Caco-2 (cell line): ENCODE data around the gene MTF1. TPM values are rescaled to one million over a fixed set of nuclear protein-coding genes. Genes with fewer than 3 reads are reported as not detected.

Experiments
- BruUV-seq: library from RNA; stranded (reverse); fragments of 400-500 nt; replicated peaks from 2 replicates; lab custom pipeline; 2021; lab: Mats Ljungman, UMichigan
- CTCF ChIA-PET: fragments of 300-600 bp; sonication (Branson Sonifier 250); formaldehyde crosslinking; loops from one replicate; lab custom pipeline; 2022; ENCODE audit warnings: antibody characterized with exemption; lab: Charles Lee
- POLR2A ChIA-PET: fragments of 300-600 bp; sonication (Branson Sonifier 250); formaldehyde crosslinking; loops from one replicate; lab custom pipeline; 2022; ENCODE audit warnings: antibody characterized with exemption; lab: Charles Lee
- DNase-seq, 2 experiments: peaks; one replicate each; pipeline versions ENCODE4 v3.0.0 to v3.0.0-alpha.2; 2020 to 2022
- H3K27me3 ChIP-seq: replicated peaks from 2 replicates; pipeline ENCODE4 v1.6.0; 2011; ENCODE audit warnings: low read length; ENCODE audit not compliant: control insufficient read depth, insufficient read depth
- H3K36me3 ChIP-seq: 2 replicates; pipeline ENCODE4 v1.5.1; 2011; ENCODE audit warnings: low read length; ENCODE audit not compliant: control insufficient read depth, insufficient read depth
- H3K4me1 ChIP-seq: fragments of 250-450 bp; sonication (Bioruptor Pico); 2 replicates; pipeline ENCODE4 v1.5.1; 2020; ENCODE audit warnings: mild to moderate bottlenecking
- H3K4me3 ChIP-seq: 2 replicates; pipeline ENCODE4 v1.5.1; 2011; ENCODE audit warnings: low read depth, mild to moderate bottlenecking, control low read depth, low read length
- H3K9me3 ChIP-seq: fragments of 250-450 bp; sonication (Bioruptor Pico); 2 replicates; pipeline ENCODE4 v1.5.1; 2020; ENCODE audit warnings: mild to moderate bottlenecking, moderate library complexity
- H3K27ac Mint-ChIP-seq: one replicate; pipeline ENCODE4 v1.8.0; 2022; ENCODE audit warnings: mixed read lengths; ENCODE audit not compliant: unreplicated experiment
- H3K27me3 Mint-ChIP-seq: one replicate; pipeline ENCODE4 v1.8.0; 2022; ENCODE audit warnings: mixed read lengths; ENCODE audit not compliant: insufficient read depth, unreplicated experiment
- H3K36me3 Mint-ChIP-seq: one replicate; pipeline ENCODE4 v1.8.0; 2022; ENCODE audit warnings: mild to moderate bottlenecking, mixed read lengths; ENCODE audit not compliant: insufficient read depth, unreplicated experiment
- H3K4me1 Mint-ChIP-seq: one replicate; pipeline ENCODE4 v1.8.0; 2022; ENCODE audit warnings: low read depth, mixed read lengths; ENCODE audit not compliant: unreplicated experiment
- H3K4me3 Mint-ChIP-seq: one replicate; pipeline ENCODE4 v1.8.0; 2022; ENCODE audit warnings: mild to moderate bottlenecking, moderate library complexity, mixed read lengths; ENCODE audit not compliant: unreplicated experiment
- H3K9me3 Mint-ChIP-seq: one replicate; pipeline ENCODE4 v1.8.0; 2022; ENCODE audit warnings: mixed read lengths; ENCODE audit not compliant: unreplicated experiment
- intact Hi-C: fragments of 100-400 bp; cut with micrococcal nuclease; formaldehyde crosslinking; loops from one replicate; pipeline ENCODE4 v1.10.0; 2022; ENCODE audit not compliant: unreplicated experiment
- total RNA-seq: library from RNA; stranded (reverse); gene quantifications from 2 replicates; pipeline ENCODE4 v1.2.3, GENCODE V29; 2022
- TF ChIP-seq, protein P1 (sequence below), 2 experiments: fragments of 200-600 bp in 1 of 2; IDR thresholded peaks; 1 replicate in 1 of 2; 2 replicates in 1 of 2; pipeline versions ENCODE4 v1.5.1 to v1.8.0; 2011 to 2022; ENCODE audit warnings: antibody characterized with exemption in 1 of 2, control low read depth in 1 of 2, inconsistent platforms in 1 of 2, low read depth in 1 of 2, low read length in 1 of 2, mild to moderate bottlenecking in 1 of 2, moderate library complexity in 1 of 2; ENCODE audit not compliant: insufficient read depth in 1 of 2, severe bottlenecking in 1 of 2, unreplicated experiment in 1 of 2

Gene MTF1
- total RNA-seq, 1 experiment from 2014 or later: 8.4 TPM

DNA sequence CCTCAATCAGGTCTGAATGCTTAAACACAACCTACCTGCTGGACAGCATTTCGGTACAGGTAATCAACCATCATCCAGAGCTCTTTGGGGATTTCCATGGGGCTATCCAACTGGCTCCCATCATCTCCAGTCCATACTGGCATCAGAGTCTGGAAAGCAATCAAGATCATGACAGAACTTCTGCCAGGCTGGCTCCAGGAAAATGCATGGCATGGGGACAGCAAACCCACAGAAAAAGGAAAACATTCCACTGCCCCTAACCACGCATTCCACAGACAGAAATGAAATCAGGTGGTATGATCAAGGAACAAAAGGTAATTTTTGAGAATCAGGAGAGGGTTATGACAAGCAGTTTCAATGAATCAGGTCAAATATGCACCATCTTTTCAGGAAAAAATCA lies 9.1 kb upstream of the MTF1 start:
- intact Hi-C loops: no loop called here
- no TSS peak for BruUV-seq
- Mint-ChIP-seq H3K9me3 (no peaks in the 10 kb centered on the region), H3K4me3 (no peak overlapping the region), H3K36me3 (peaks cover 19% of the 10 kb centered on the region), H3K27ac (no peak overlapping the region), H3K4me1 (no peaks in the 10 kb centered on the region), H3K27me3 (no peaks in the 10 kb centered on the region)
- no peaks in the 10 kb centered on the region for H3K36me3 ChIP-seq
- no peak for DNase-seq
- POLR2A ChIA-PET: no interaction called here
- H3K4me3 ChIP-seq: no peak overlapping the region
- TF ChIP-seq, protein P1, sequence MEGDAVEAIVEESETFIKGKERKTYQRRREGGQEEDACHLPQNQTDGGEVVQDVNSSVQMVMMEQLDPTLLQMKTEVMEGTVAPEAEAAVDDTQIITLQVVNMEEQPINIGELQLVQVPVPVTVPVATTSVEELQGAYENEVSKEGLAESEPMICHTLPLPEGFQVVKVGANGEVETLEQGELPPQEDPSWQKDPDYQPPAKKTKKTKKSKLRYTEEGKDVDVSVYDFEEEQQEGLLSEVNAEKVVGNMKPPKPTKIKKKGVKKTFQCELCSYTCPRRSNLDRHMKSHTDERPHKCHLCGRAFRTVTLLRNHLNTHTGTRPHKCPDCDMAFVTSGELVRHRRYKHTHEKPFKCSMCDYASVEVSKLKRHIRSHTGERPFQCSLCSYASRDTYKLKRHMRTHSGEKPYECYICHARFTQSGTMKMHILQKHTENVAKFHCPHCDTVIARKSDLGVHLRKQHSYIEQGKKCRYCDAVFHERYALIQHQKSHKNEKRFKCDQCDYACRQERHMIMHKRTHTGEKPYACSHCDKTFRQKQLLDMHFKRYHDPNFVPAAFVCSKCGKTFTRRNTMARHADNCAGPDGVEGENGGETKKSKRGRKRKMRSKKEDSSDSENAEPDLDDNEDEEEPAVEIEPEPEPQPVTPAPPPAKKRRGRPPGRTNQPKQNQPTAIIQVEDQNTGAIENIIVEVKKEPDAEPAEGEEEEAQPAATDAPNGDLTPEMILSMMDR (IDR thresholded peaks at IDR 0.05; ENCODE audit: insufficient read depth in 1 of 2, low read depth in 1 of 2, low read length in 1 of 2, severe bottlenecking in 1 of 2, unreplicated experiment in 1 of 2): no peak
- no peaks in the 10 kb centered on the region for H3K9me3 ChIP-seq
- H3K27me3 ChIP-seq: no peaks in the 10 kb centered on the region
- no peaks in the 10 kb centered on the region for H3K4me1 ChIP-seq
- CTCF ChIA-PET: no interaction called here

DNA sequence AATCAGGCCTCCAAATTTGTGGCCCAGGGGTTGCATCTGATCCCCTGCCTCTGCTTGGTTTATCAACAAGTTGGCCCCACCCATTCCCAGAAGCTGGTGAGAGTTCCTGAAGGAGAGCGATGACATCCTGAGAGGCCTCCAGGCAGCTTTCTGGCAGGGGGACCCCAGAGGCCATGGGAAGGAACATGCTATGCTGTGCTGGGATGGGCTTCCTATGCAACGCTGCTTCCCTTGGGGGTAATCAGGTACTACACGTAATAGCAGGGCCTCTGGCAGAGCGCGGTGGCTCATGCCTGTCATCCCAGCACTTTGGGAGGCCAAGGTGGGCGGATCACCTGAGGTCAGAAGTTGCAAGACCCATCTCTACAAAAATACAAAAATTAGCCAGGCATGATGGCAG lies 8.4 kb upstream of the MTF1 start:
- intact Hi-C loops: no loop called here
- POLR2A ChIA-PET: no interaction called here

DNA sequence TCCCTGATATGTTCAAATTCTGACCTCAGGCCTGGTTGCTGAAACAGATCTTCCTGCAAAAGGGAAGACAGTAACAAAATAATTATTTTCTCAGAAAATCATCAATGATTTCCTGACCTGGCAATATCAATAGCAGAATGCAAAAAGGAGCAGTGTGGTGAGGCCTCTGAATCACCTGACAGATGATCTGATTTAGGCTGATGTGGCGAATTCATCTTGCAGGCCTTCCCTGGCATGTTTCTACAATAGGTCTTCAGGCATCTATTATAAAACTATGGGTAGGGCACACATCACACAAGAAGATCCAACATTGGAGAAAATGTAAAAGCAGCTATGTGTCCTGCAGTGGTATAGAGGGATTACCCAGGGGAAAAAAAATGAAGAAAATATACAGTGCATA lies 7.1 kb upstream of the MTF1 start:
- Mint-ChIP-seq H3K9me3 (no peaks in the 10 kb centered on the region), H3K4me1 (no peaks in the 10 kb centered on the region), H3K27me3 (no peaks in the 10 kb centered on the region), H3K36me3 (peaks cover 22% of the 10 kb centered on the region), H3K4me3 (no peak overlapping the region), H3K27ac (no peak overlapping the region)
- TF ChIP-seq, protein P1 (IDR thresholded peaks at IDR 0.05; ENCODE audit: insufficient read depth in 1 of 2, low read depth in 1 of 2, low read length in 1 of 2, severe bottlenecking in 1 of 2, unreplicated experiment in 1 of 2): no peak
- H3K27me3 ChIP-seq: no peaks in the 10 kb centered on the region
- ChIA-PET POLR2A (no interaction called here), CTCF (no interaction called here)
- no peak for DNase-seq
- intact Hi-C loops: no loop called here
- H3K4me3 ChIP-seq: no peak overlapping the region
- no peaks in the 10 kb centered on the region for H3K4me1 ChIP-seq
- BruUV-seq: no TSS peak
- no peaks in the 10 kb centered on the region for H3K9me3 ChIP-seq
- H3K36me3 ChIP-seq: no peaks in the 10 kb centered on the region

More for the DNA sequence above, 8.4 kb upstream of the MTF1 start:
- H3K4me3 Mint-ChIP-seq: no peak overlapping the region
- H3K4me1 Mint-ChIP-seq: no peaks in the 10 kb centered on the region
- peaks cover 22% of the 10 kb centered on the region for H3K36me3 Mint-ChIP-seq
- CTCF ChIA-PET: no interaction called here
- Histone ChIP-seq H3K9me3 (no peaks in the 10 kb centered on the region), H3K4me3 (no peak overlapping the region), H3K36me3 (no peaks in the 10 kb centered on the region), H3K4me1 (no peaks in the 10 kb centered on the region), H3K27me3 (no peaks in the 10 kb centered on the region)
- TF ChIP-seq, protein P1 (IDR thresholded peaks at IDR 0.05; ENCODE audit: insufficient read depth in 1 of 2, low read depth in 1 of 2, low read length in 1 of 2, severe bottlenecking in 1 of 2, unreplicated experiment in 1 of 2): no peak
- DNase-seq: no peak
- BruUV-seq: no TSS peak
- no peaks in the 10 kb centered on the region for H3K9me3 Mint-ChIP-seq
- no peaks in the 10 kb centered on the region for H3K27me3 Mint-ChIP-seq
- H3K27ac Mint-ChIP-seq: no peak overlapping the region
